22Rv1 (cell line): Measurements from ENCODE around the gene HGS.
A peak's percentile ranks its signal among the peaks of the same experiment; 100 is the strongest.

Source experiments
- H3K27ac ChIP-seq: fragments of 450-650 bp; 2 replicates; pipeline ENCODE4 v1.5.1; 2017
- CTCF ChIP-seq: fragments of 450-650 bp; IDR thresholded peaks from 2 replicates; pipeline ENCODE4 v1.5.1; 2017; ENCODE audit warnings: mild to moderate bottlenecking
- ZFX ChIP-seq: fragments of 450-650 bp; IDR thresholded peaks from 2 replicates; pipeline ENCODE4 v1.6.1; 2017; ENCODE audit warnings: antibody characterized with exemption, borderline replicate concordance

HGS gene

DNA sequence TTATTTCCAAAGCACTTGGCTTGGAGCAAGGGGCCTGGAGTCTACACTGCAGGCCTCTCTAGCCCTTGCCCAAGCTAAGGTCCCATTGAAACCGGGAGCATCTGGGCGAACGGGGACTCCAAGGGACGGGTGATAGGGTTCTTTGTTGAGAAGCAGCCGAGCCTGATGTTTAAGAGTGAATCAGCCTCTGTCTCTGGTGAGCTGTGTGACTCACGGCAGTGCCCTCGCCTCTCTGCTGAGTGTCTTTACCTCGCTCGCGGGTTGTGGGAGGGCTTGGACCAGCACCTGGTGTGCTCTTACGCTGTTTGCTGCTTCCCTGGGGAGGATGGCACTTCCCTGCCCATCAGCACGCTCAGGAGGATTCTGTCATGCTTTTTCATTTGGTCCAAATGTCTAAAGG lies 1.3 kb downstream of the HGS start:
- TF ChIP-seq ZFX (no peak), CTCF (no peak)
- peak overlapping the region; percentile 72 for H3K27ac ChIP-seq

DNA sequence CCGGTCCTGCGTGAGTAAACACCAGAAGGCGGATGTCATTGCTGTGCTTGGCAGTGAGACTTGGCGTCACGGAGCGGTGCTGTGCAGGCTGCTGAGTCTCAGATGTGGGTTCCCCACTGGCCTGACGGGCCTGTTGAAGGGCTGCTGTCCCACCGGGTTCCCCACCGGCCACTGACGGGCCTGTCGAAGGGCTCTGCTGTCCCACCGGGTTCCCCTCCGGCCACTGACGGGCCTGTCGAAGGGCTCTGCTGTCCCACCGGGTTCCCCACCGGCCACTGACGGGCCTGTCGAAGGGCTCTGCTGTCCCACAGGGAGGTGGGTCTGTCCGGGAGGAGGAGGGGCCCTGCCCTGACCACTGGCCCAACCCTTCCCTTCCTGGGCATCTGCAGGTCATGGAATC lies 2.8 kb downstream of the HGS start:
- TF ChIP-seq ZFX (no peak), CTCF (no peak)
- H3K27ac ChIP-seq = no peak overlapping the region

DNA sequence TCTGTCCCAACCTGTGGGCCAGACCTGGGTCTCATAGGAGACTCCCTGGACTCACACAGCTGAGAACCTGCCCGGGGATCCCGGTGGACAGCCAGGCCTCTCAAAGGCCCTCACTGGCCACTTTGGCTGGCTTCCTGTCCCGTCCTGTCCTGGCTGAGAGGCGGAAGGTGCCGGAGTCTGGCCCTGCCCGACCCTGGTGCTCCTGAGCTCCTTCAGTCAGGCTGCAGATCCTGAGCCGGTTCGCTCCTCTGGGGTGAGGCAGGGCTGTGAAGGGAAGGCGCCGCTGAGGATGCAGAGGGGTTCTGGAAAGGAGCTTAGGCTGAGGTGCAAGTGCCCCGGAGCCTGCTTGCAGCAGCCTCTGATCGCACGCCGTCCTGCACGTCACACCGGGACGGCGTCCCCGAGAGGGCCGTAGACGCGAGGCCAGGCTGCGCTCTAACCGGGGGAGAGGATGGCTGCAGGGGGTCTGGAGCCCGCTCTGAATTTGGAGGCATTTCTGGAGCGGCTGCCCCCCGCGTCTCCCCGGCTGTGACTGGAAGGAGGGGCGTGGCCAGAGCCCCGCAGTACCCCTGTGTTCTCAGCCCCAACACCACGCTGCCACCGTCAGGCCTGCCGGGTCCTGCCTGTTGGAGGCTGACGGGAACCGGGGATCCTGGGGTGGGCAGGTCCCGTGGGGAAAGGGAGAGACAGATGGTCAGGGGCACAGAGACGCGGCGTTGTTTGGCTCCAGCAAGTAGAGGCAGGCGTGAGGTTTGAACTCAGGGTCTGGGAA lies 4.1 kb downstream of the HGS start:
- TF ChIP-seq CTCF = no peak
- no peak for TF ChIP-seq ZFX
- H3K27ac ChIP-seq = no peak overlapping the region

DNA sequence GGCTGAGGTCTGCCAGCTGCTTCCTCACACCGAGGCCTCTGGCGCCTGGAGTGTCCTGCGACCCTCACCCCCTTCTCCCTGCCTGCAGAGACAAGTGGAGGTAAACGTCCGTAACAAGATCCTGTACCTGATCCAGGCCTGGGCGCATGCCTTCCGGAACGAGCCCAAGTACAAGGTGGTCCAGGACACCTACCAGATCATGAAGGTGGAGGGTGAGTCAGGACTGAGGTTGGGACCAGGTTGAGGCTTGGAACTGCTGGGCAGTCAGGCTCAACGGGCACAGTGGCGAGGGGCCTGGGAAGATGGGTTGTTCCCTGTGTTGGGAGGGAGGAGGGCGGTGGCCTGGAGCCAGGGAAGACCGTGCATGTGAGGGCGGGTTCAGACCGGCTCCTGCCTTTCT lies 4.8 kb downstream of the HGS start:
- H3K27ac ChIP-seq = no peak overlapping the region
- TF ChIP-seq ZFX = no peak
- no peak for TF ChIP-seq CTCF

DNA sequence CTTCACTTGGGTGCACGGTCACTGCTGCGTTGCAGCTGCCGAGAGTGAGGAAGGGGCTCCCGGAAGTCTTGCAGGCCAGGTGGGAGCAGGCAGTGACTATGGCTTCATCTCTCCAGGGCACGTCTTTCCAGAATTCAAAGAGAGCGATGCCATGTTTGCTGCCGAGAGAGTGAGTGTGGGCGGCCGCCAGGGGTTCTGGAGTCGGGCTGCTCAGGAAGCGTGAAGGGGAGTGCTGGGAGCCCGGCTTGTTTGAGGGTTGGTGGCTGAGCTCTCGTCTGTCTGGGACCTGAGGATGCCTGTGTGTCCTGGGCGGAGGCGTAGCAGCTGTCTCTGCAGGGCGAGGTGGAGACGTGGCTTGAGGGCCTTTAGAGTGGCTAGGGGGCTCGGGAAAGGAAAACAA lies 6.3 kb downstream of the HGS start:
- TF ChIP-seq ZFX (no peak), CTCF (no peak)
- H3K27ac ChIP-seq = no peak overlapping the region

GRCh38 chr17:81690549-81690948 lies 6.7 kb downstream of the HGS start:
- TF ChIP-seq CTCF (no peak), ZFX (no peak)
- no peak overlapping the region for H3K27ac ChIP-seq

GRCh38 chr17:81691196-81691595 lies 7.4 kb downstream of the HGS start:
- H3K27ac ChIP-seq = no peak overlapping the region
- TF ChIP-seq ZFX (no peak), CTCF (no peak)
